A673 (cell line): Measurements from ENCODE around the gene GIPC2.

Experiments used
- CTCF ChIP-seq: fragments of 300-800, 200-600 bp; sonication (generic); conservative IDR thresholded peaks from 2 replicates; pipeline ENCODE4 v1.5.1; 2017; ENCODE audit warnings: low read depth, mild to moderate bottlenecking, antibody characterized with exemption, low read length, moderate library complexity, mixed read lengths
- EZH2 ChIP-seq: fragments of 200-600 bp; sonication (generic); IDR thresholded peaks from 2 replicates; pipeline ENCODE4 v1.6.1; 2017; ENCODE audit warnings: borderline replicate concordance, low read depth, mild to moderate bottlenecking, mixed read lengths, antibody characterized with exemption, low read length; ENCODE audit not compliant: poor library complexity, severe bottlenecking

- TF ChIP-seq CTCF, result no peak
- TF ChIP-seq EZH2, result no peak
These were observed 97.0 kb downstream of the GIPC2 start for GRCh38 chr1:78142736-78143135.
